HEK293 (cell line): Measurements from ENCODE around the gene ARMC8.

ENCODE experiments used
- CTCF ChIA-PET: fragments of 350-600 bp; formaldehyde crosslinking; extraction: SDS; loops from one replicate; lab custom pipeline; 2021; ENCODE audit warnings: antibody characterized with exemption; lab: Yijun Ruan, JAX
- POLR2A ChIA-PET: fragments of 300-600 bp; formaldehyde crosslinking; extraction: SDS; loops from one replicate; lab custom pipeline; 2020; ENCODE audit warnings: antibody characterized with exemption, inconsistent platforms; lab: Yijun Ruan, JAX
- H3K27ac ChIP-seq: fragments of 200-500 bp; sonication (Bioruptor generic); 2 replicates; pipeline ENCODE4 v1.5.1; 2014; ENCODE audit warnings: low read depth, low read length, control low read depth, inconsistent platforms; ENCODE audit errors: extremely low read depth
- H3K36me3 ChIP-seq, 2 experiments: fragments of 200-500 bp in 1 of 2; sonication (Bioruptor generic) in 1 of 2; 1 replicate in 1 of 2; 2 replicates in 1 of 2; pipeline ENCODE4 v1.5.1; 2014 to 2017; ENCODE audit warnings: inconsistent platforms in 2 of 2, low read length in 2 of 2; ENCODE audit not compliant: control insufficient read depth in 2 of 2, insufficient read depth in 1 of 2
- H3K4me1 ChIP-seq: fragments of 200-500 bp; sonication (Bioruptor generic); 2 replicates; pipeline ENCODE4 v1.5.1; 2014; ENCODE audit warnings: mild to moderate bottlenecking, low read length, inconsistent platforms; ENCODE audit not compliant: control insufficient read depth, insufficient read depth
- H3K4me3 ChIP-seq: 2 replicates; pipeline ENCODE4 v1.5.1; 2011; ENCODE audit warnings: low read depth, mild to moderate bottlenecking, control low read depth, low read length, moderate library complexity
- H3K9me3 ChIP-seq: fragments of 200-500 bp; sonication (Bioruptor generic); 2 replicates; pipeline ENCODE4 v1.5.1; 2014; ENCODE audit warnings: low read depth, low read length, inconsistent platforms; ENCODE audit not compliant: control insufficient read depth, insufficient read depth
- SETDB1 ChIP-seq: IDR thresholded peaks from one replicate; pipeline ENCODE4 v1.6.1; 2017; ENCODE audit warnings: mild to moderate bottlenecking, low read length, moderate library complexity, mixed read lengths; ENCODE audit not compliant: insufficient read length
- ZBTB1 ChIP-seq: fragments of 450-650 bp; formaldehyde crosslinking; IDR thresholded peaks from 2 replicates; pipeline ENCODE4 v1.5.1; 2016; ENCODE audit warnings: missing biosample characterization, missing genetic modification characterization
- ZFP69B ChIP-seq: fragments of 450-650 bp; formaldehyde crosslinking; IDR thresholded peaks from 2 replicates; pipeline ENCODE4 v1.5.1; 2016; ENCODE audit warnings: missing biosample characterization, missing genetic modification characterization
- ZNF114 ChIP-seq: fragments of 450-650 bp; formaldehyde crosslinking; IDR thresholded peaks from 2 replicates; pipeline ENCODE4 v1.5.0; 2017; ENCODE audit warnings: missing biosample characterization, missing genetic modification characterization
- ZNF133 ChIP-seq: fragments of 450-650 bp; formaldehyde crosslinking; IDR thresholded peaks from 2 replicates; pipeline ENCODE4 v1.5.1; 2016; ENCODE audit warnings: missing biosample characterization, missing genetic modification characterization
- ZNF157 ChIP-seq: fragments of 450-650 bp; formaldehyde crosslinking; IDR thresholded peaks from 2 replicates; pipeline ENCODE4 v1.5.1; 2016; ENCODE audit warnings: missing biosample characterization, missing genetic modification characterization
- ZNF202 ChIP-seq: fragments of 450-650 bp; formaldehyde crosslinking; IDR thresholded peaks from 2 replicates; pipeline ENCODE4 v1.5.1; 2016; ENCODE audit warnings: missing biosample characterization, missing genetic modification characterization, borderline replicate concordance
- ZNF391 ChIP-seq: fragments of 450-650 bp; formaldehyde crosslinking; IDR thresholded peaks from 2 replicates; pipeline ENCODE4 v1.5.1; 2016; ENCODE audit warnings: low read depth, missing biosample characterization, missing genetic modification characterization, borderline replicate concordance
- ZNF394 ChIP-seq: fragments of 450-650 bp; formaldehyde crosslinking; IDR thresholded peaks from 2 replicates; pipeline ENCODE4 v1.5.1; 2016; ENCODE audit warnings: missing biosample characterization, missing genetic modification characterization, mild to moderate bottlenecking, moderate library complexity, borderline replicate concordance
- ZNF404 ChIP-seq: fragments of 450-650 bp; formaldehyde crosslinking; IDR thresholded peaks from 2 replicates; pipeline ENCODE4 v1.5.1; 2017; ENCODE audit warnings: missing biosample characterization, missing genetic modification characterization
- ZNF488 ChIP-seq: fragments of 450-650 bp; formaldehyde crosslinking; IDR thresholded peaks from 2 replicates; pipeline ENCODE4 v1.5.1; 2016; ENCODE audit warnings: missing biosample characterization, missing genetic modification characterization
- ZNF510 ChIP-seq: fragments of 450-650 bp; formaldehyde crosslinking; IDR thresholded peaks from 2 replicates; pipeline ENCODE4 v1.5.1; 2018; ENCODE audit warnings: mild to moderate bottlenecking, missing genetic modification characterization, missing biosample characterization; ENCODE audit not compliant: insufficient replicate concordance
- ZNF549 ChIP-seq: fragments of 450-650 bp; IDR thresholded peaks from 2 replicates; pipeline ENCODE4 v1.5.1; 2018; ENCODE audit warnings: missing biosample characterization, missing genetic modification characterization, mild to moderate bottlenecking, inconsistent platforms, moderate library complexity
- ZNF596 ChIP-seq: fragments of 450-650 bp; IDR thresholded peaks from 2 replicates; pipeline ENCODE4 v1.5.0; 2018; ENCODE audit warnings: missing biosample characterization, mild to moderate bottlenecking, missing genetic modification characterization, moderate library complexity
- ZNF600 ChIP-seq: fragments of 450-650 bp; formaldehyde crosslinking; IDR thresholded peaks from 2 replicates; pipeline ENCODE4 v1.5.1; 2016; ENCODE audit warnings: missing biosample characterization, missing genetic modification characterization
- ZNF660 ChIP-seq: fragments of 450-650 bp; IDR thresholded peaks from 2 replicates; pipeline ENCODE4 v1.5.1; 2018; ENCODE audit warnings: missing biosample characterization, mild to moderate bottlenecking, missing genetic modification characterization
- ZNF701 ChIP-seq: fragments of 450-650 bp; formaldehyde crosslinking; IDR thresholded peaks from 2 replicates; pipeline ENCODE4 v1.5.1; 2016; ENCODE audit warnings: missing biosample characterization, missing genetic modification characterization
- ZNF785 ChIP-seq: fragments of 450-650 bp; formaldehyde crosslinking; IDR thresholded peaks from 2 replicates; pipeline ENCODE4 v1.5.1; 2016; ENCODE audit warnings: missing biosample characterization, missing genetic modification characterization
- TF ChIP-seq, protein P1 (sequence below): fragments of 450-650 bp; formaldehyde crosslinking; IDR thresholded peaks from 2 replicates; pipeline ENCODE4 v1.5.1; 2016; ENCODE audit warnings: missing biosample characterization, missing genetic modification characterization
- TF ChIP-seq, protein P2 (sequence below): fragments of 450-650 bp; IDR thresholded peaks from 2 replicates; pipeline ENCODE4 v1.5.1; 2018; ENCODE audit warnings: missing biosample characterization, missing genetic modification characterization
- TF ChIP-seq, protein P3 (sequence below): fragments of 450-650 bp; formaldehyde crosslinking; IDR thresholded peaks from 2 replicates; pipeline ENCODE4 v1.5.1; 2017; ENCODE audit warnings: missing biosample characterization, mild to moderate bottlenecking, missing genetic modification characterization, moderate library complexity

Gene ARMC8

GRCh38 chr3:138222131-138222941, 35.2 kb downstream of the ARMC8 start (continued):
- TF ChIP-seq, protein P1, sequence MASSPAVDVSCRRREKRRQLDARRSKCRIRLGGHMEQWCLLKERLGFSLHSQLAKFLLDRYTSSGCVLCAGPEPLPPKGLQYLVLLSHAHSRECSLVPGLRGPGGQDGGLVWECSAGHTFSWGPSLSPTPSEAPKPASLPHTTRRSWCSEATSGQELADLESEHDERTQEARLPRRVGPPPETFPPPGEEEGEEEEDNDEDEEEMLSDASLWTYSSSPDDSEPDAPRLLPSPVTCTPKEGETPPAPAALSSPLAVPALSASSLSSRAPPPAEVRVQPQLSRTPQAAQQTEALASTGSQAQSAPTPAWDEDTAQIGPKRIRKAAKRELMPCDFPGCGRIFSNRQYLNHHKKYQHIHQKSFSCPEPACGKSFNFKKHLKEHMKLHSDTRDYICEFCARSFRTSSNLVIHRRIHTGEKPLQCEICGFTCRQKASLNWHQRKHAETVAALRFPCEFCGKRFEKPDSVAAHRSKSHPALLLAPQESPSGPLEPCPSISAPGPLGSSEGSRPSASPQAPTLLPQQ (tag by site-specific recombination) = no peak

DNA sequence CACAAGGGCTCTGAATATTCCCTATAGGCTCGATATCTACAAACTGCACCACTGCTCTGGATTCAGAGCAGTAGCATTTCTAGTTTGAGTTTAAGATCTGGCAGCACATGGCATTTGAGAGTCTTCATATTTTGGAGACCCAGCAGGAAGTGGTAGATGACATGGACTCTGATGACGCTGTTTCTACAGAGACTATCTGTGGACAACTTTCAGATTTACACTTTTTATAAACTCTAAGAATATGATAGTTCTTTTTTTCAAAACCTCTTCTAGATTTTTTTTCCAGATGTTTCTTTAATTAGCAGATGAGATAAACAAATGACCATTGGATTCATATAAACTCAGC, 35.8 kb downstream of the ARMC8 start:
- no peaks in the 10 kb centered on the region for H3K9me3 ChIP-seq
- H3K4me1 ChIP-seq = no peaks in the 10 kb centered on the region
- TF ChIP-seq ZNF785 (tag by site-specific recombination) (no peak), ZNF488 (tag by site-specific recombination) (no peak), ZBTB1 (tag by site-specific recombination) (no peak), ZNF114 (tag by site-specific recombination) (no peak), ZNF600 (tag by site-specific recombination) (no peak), ZNF157 (no peak), ZNF549 (tag by site-specific recombination) (no peak), SETDB1 (no peak), ZNF394 (tag by site-specific recombination) (no peak), ZNF510 (tag by site-specific recombination) (no peak), ZNF391 (tag by site-specific recombination) (no peak), ZNF660 (tag by site-specific recombination) (no peak)
- TF ChIP-seq, protein P2, sequence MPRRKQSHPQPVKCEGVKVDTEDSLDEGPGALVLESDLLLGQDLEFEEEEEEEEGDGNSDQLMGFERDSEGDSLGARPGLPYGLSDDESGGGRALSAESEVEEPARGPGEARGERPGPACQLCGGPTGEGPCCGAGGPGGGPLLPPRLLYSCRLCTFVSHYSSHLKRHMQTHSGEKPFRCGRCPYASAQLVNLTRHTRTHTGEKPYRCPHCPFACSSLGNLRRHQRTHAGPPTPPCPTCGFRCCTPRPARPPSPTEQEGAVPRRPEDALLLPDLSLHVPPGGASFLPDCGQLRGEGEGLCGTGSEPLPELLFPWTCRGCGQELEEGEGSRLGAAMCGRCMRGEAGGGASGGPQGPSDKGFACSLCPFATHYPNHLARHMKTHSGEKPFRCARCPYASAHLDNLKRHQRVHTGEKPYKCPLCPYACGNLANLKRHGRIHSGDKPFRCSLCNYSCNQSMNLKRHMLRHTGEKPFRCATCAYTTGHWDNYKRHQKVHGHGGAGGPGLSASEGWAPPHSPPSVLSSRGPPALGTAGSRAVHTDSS = no peak
- no peak overlapping the region for H3K4me3 ChIP-seq
- ChIA-PET POLR2A (no interaction called here), CTCF (no interaction called here)
- no peak overlapping the region for H3K27ac ChIP-seq
- H3K36me3 ChIP-seq = peaks cover 21 to 42% of the 10 kb centered on the region in 2 experiments; a peak in 2 of 3 replicates

GRCh38 chr3:138227650-138228049, 40.5 kb downstream of the ARMC8 start:
- POLR2A ChIA-PET = no interaction called here
- Histone ChIP-seq H3K36me3 (peaks cover 31 to 70% of the 10 kb centered on the region in 2 experiments), H3K27ac (no peak overlapping the region), H3K9me3 (no peaks in the 10 kb centered on the region), H3K4me3 (no peak overlapping the region), H3K4me1 (no peaks in the 10 kb centered on the region)
- CTCF ChIA-PET = no interaction called here
- TF ChIP-seq ZNF404 (tag by site-specific recombination) (no peak), ZNF202 (no peak), ZNF596 (no peak), ZFP69B (tag by site-specific recombination) (no peak), ZNF133 (no peak), ZNF701 (tag by site-specific recombination) (no peak)
- TF ChIP-seq, protein P3, sequence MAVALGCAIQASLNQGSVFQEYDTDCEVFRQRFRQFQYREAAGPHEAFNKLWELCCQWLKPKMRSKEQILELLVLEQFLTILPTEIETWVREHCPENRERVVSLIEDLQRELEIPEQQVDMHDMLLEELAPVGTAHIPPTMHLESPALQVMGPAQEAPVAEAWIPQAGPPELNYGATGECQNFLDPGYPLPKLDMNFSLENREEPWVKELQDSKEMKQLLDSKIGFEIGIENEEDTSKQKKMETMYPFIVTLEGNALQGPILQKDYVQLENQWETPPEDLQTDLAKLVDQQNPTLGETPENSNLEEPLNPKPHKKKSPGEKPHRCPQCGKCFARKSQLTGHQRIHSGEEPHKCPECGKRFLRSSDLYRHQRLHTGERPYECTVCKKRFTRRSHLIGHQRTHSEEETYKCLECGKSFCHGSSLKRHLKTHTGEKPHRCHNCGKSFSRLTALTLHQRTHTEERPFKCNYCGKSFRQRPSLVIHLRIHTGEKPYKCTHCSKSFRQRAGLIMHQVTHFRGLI (tag by site-specific recombination) = no peak
